DND-41 (cell line): ENCODE results near the gene EPS8L3.
A peak's percentile ranks its signal among the peaks of the same experiment; 100 is the strongest.

ENCODE experiments used
- ATAC-seq: fragments of 200-7000 bp; cut with Tn5 transposase; 3 replicates; pipeline ENCODE4 v1.9.1; 2021; ENCODE audit warnings: low read depth; ENCODE audit not compliant: insufficient read depth
- DNase-seq: peaks from one replicate; pipeline ENCODE4 v3.0.0-alpha.2; 2020
- H2AFZ ChIP-seq: 2 replicates; pipeline ENCODE4 v1.6.0; 2012; ENCODE audit warnings: low read depth, low read length
- H3K27ac ChIP-seq: 2 replicates; pipeline ENCODE4 v1.5.1; 2012; ENCODE audit warnings: low read length, inconsistent platforms
- H3K27me3 ChIP-seq: fragments of 200-600 bp; sonication (generic); 2 replicates; pipeline ENCODE4 v1.6.0; 2012; ENCODE audit warnings: low read length, mild to moderate bottlenecking, inconsistent platforms; ENCODE audit not compliant: insufficient read depth, poor library complexity
- H3K36me3 ChIP-seq: 2 replicates; pipeline ENCODE4 v1.5.1; 2012; ENCODE audit warnings: low read length, inconsistent platforms; ENCODE audit not compliant: insufficient read depth
- H3K4me1 ChIP-seq: 2 replicates; pipeline ENCODE4 v1.5.1; 2012; ENCODE audit warnings: mild to moderate bottlenecking, low read length; ENCODE audit not compliant: insufficient read depth
- H3K4me2 ChIP-seq: 2 replicates; pipeline ENCODE4 v1.6.0; 2012; ENCODE audit warnings: mild to moderate bottlenecking, moderate library complexity, low read length, inconsistent platforms; ENCODE audit not compliant: insufficient read depth
- H3K4me3 ChIP-seq, 2 experiments: fragments of 200-600 bp in 1 of 2; shearing (Covaris generic) in 1 of 2; 2 replicates each; pipeline ENCODE4 v1.5.1; 2012 to 2016; ENCODE audit warnings: inconsistent platforms in 2 of 2, low read length in 2 of 2, mild to moderate bottlenecking in 2 of 2, low read depth in 1 of 2, moderate library complexity in 1 of 2
- H3K79me2 ChIP-seq: 2 replicates; pipeline ENCODE4 v1.6.0; 2012; ENCODE audit warnings: low read length, inconsistent platforms; ENCODE audit not compliant: insufficient read depth
- H3K9ac ChIP-seq: 2 replicates; pipeline ENCODE4 v1.6.0; 2012; ENCODE audit warnings: low read depth, mild to moderate bottlenecking, inconsistent platforms, low read length, moderate library complexity
- H3K9me3 ChIP-seq: 2 replicates; pipeline ENCODE4 v1.5.1; 2012; ENCODE audit warnings: low read length, moderate library complexity, mild to moderate bottlenecking, inconsistent platforms; ENCODE audit not compliant: insufficient read depth, severe bottlenecking
- H4K20me1 ChIP-seq: 2 replicates; pipeline ENCODE4 v1.6.0; 2012; ENCODE audit warnings: low read length; ENCODE audit not compliant: insufficient read depth
- EZH2 ChIP-seq: IDR thresholded peaks from 3 replicates; pipeline ENCODE4 v1.6.1; 2012; ENCODE audit warnings: borderline replicate concordance, low read depth, mild to moderate bottlenecking, moderate library complexity, low read length, inconsistent platforms; ENCODE audit not compliant: severe bottlenecking
- TF ChIP-seq, protein P1 (sequence below): IDR thresholded peaks from 2 replicates; pipeline ENCODE4 v1.5.1; 2012; ENCODE audit warnings: borderline replicate concordance, low read length, moderate library complexity, mild to moderate bottlenecking; ENCODE audit not compliant: poor library complexity, severe bottlenecking; ENCODE audit errors: extremely low read depth

Gene EPS8L3

DNA sequence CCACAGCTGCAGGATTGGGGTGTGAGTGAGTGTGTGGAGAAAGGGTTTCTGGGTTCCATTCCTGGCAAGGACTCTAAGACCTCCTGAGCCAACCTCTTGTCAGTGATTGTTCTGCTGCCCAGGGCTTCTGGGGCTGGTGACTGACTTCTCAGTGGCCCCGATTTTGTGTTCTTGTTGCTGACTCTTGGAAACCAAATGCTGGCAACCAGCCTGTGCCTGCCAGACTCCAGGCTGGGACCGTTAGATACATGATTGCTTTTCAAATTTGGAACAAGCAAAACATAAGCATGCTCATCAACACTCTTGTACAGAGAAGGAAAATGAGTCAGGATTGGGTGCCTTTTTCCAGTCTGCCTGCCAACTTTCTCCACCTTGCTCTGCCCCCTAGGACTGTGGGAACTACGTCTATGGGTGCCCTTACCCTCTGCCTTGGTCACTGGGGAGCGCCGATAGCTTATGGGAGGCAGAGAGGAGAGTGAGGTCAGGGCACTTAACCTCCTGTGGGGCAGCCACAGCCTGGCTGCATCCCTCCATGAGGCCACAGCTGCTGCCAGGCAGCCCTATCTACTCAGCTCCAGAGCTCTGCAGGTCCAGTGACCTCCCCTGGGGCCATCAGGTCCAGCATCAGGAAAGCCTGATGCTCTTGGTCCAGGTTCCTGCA is 39.3 kb upstream of the EPS8L3 start:
- peak overlapping the region; percentile 53 for H3K9ac ChIP-seq
- H3K27me3 ChIP-seq = no peaks in the 10 kb centered on the region
- H3K9me3 ChIP-seq = no peaks in the 10 kb centered on the region
- peak overlapping the region; percentile 56 for H3K4me2 ChIP-seq
- ATAC-seq = no peak
- peak overlapping the region; percentile 94 for H3K27ac ChIP-seq
- no peaks in the 10 kb centered on the region for H3K79me2 ChIP-seq
- no peaks in the 10 kb centered on the region for H4K20me1 ChIP-seq
- H3K4me3 ChIP-seq = peak overlapping the region in 1 of 2 experiments; percentile 22; a peak in 1 of 4 replicates
- H3K36me3 ChIP-seq = no peaks in the 10 kb centered on the region
- TF ChIP-seq EZH2 = no peak
- TF ChIP-seq, protein P1, sequence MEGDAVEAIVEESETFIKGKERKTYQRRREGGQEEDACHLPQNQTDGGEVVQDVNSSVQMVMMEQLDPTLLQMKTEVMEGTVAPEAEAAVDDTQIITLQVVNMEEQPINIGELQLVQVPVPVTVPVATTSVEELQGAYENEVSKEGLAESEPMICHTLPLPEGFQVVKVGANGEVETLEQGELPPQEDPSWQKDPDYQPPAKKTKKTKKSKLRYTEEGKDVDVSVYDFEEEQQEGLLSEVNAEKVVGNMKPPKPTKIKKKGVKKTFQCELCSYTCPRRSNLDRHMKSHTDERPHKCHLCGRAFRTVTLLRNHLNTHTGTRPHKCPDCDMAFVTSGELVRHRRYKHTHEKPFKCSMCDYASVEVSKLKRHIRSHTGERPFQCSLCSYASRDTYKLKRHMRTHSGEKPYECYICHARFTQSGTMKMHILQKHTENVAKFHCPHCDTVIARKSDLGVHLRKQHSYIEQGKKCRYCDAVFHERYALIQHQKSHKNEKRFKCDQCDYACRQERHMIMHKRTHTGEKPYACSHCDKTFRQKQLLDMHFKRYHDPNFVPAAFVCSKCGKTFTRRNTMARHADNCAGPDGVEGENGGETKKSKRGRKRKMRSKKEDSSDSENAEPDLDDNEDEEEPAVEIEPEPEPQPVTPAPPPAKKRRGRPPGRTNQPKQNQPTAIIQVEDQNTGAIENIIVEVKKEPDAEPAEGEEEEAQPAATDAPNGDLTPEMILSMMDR = no peak
- H3K4me1 ChIP-seq = peaks cover 81% of the 10 kb centered on the region
- no peak for DNase-seq
- no peak overlapping the region for H2AFZ ChIP-seq

GRCh38 chr1:109802136-109802900 is 38.6 kb upstream of the EPS8L3 start:
- DNase-seq = peak; percentile 91
- no peaks in the 10 kb centered on the region for H3K9me3 ChIP-seq
- H3K36me3 ChIP-seq = no peaks in the 10 kb centered on the region
- peaks cover 79% of the 10 kb centered on the region for H3K4me1 ChIP-seq
- H3K79me2 ChIP-seq = no peaks in the 10 kb centered on the region
- TF ChIP-seq, protein P1 = no peak
- TF ChIP-seq EZH2 = no peak
- H2AFZ ChIP-seq = no peak overlapping the region
- peak overlapping the region; percentile 56 for H3K4me2 ChIP-seq
- H3K4me3 ChIP-seq = peak overlapping the region in 1 of 2 experiments; percentile 10; a peak in 1 of 4 replicates
- H3K27me3 ChIP-seq = no peaks in the 10 kb centered on the region
- H3K27ac ChIP-seq = peak overlapping the region; percentile 94
- ATAC-seq = peak; percentile 70
- peak overlapping the region; percentile 53 for H3K9ac ChIP-seq
- no peaks in the 10 kb centered on the region for H4K20me1 ChIP-seq

DNA sequence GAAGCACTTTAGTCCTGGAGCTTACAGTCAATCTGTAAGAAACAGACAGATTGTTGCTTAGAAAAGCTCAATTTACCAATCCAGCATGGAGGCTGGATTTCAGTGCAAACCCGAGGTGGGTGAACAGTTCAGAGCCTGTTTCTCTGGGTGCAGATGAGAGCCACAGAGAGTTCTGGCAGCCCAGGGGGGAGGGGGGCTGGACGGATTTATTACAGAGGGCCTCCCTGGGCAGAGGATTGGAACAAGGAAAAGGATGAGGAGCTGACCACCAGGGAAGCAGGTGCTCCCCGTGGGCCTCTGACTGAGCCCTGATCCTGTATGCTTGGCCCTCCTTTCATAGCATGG is 38.0 kb upstream of the EPS8L3 start:
- Histone ChIP-seq H3K9ac (peak overlapping the region; percentile 42), H3K4me1 (peaks cover 79% of the 10 kb centered on the region), H3K9me3 (no peaks in the 10 kb centered on the region), H4K20me1 (no peaks in the 10 kb centered on the region), H3K36me3 (no peaks in the 10 kb centered on the region), H2AFZ (no peak overlapping the region), H3K4me2 (peak overlapping the region; percentile 35), H3K27ac (peak overlapping the region; percentile 94), H3K4me3 (no peak overlapping the region), H3K79me2 (no peaks in the 10 kb centered on the region), H3K27me3 (no peaks in the 10 kb centered on the region)
- ATAC-seq (peak; percentile 5), DNase-seq (peak; percentile 67)
- no peak for TF ChIP-seq EZH2
- TF ChIP-seq, protein P1 = no peak
